DOHH2 (cell line): ENCODE measurements around the gene VPS29.

Experiments
- H3F3A ChIP-seq: fragments of 200-600 bp; sonication (generic), shearing (Covaris generic); 2 replicates; pipeline ENCODE4 v1.6.0; 2016; ENCODE audit warnings: antibody characterized with exemption, mild to moderate bottlenecking; ENCODE audit not compliant: control insufficient read depth, insufficient read depth
- H3K27ac ChIP-seq: fragments of 200-600 bp; sonication (generic); 2 replicates; pipeline ENCODE4 v1.5.1; 2014; ENCODE audit warnings: low read depth, mild to moderate bottlenecking, low read length, moderate library complexity
- H3K27me3 ChIP-seq: fragments of 200-600 bp; sonication (generic); 2 replicates; pipeline ENCODE4 v1.6.1; 2014; ENCODE audit warnings: mild to moderate bottlenecking, low read length, mixed read lengths; ENCODE audit not compliant: control insufficient read depth
- H3K36me3 ChIP-seq: fragments of 200-600 bp; sonication (generic); 2 replicates; pipeline ENCODE4 v1.6.1; 2014; ENCODE audit warnings: mild to moderate bottlenecking, low read length, moderate library complexity, mixed read lengths; ENCODE audit not compliant: control insufficient read depth
- H3K4me1 ChIP-seq: fragments of 200-600 bp; sonication (generic); 2 replicates; pipeline ENCODE4 v1.6.1; 2014; ENCODE audit warnings: mild to moderate bottlenecking, low read length, mixed read lengths; ENCODE audit not compliant: control insufficient read depth
- H3K4me2 ChIP-seq: fragments of 200-600 bp; sonication (generic); 2 replicates; pipeline ENCODE4 v1.6.0; 2014; ENCODE audit warnings: mild to moderate bottlenecking, low read length, moderate library complexity
- H3K4me3 ChIP-seq: fragments of 200-600 bp; sonication (generic); 2 replicates; pipeline ENCODE4 v1.5.1; 2014; ENCODE audit warnings: mild to moderate bottlenecking, low read length, mixed read lengths
- H3K79me2 ChIP-seq: fragments of 200-600 bp; sonication (generic); 2 replicates; pipeline ENCODE4 v1.6.1; 2014; ENCODE audit warnings: mild to moderate bottlenecking, low read length, mixed read lengths; ENCODE audit not compliant: control insufficient read depth
- H3K9me2 ChIP-seq: fragments of 200-600 bp; sonication (generic); replicated peaks from 2 replicates; pipeline ENCODE4 v1.6.1; 2014; ENCODE audit warnings: mild to moderate bottlenecking, low read length, mixed read lengths; ENCODE audit not compliant: control insufficient read depth
- H3K9me3 ChIP-seq: fragments of 200-600 bp; sonication (generic); 2 replicates; pipeline ENCODE4 v1.6.1; 2014; ENCODE audit warnings: antibody characterized with exemption, low read length, mixed read lengths; ENCODE audit not compliant: control insufficient read depth, insufficient read depth
- H4K20me1 ChIP-seq: fragments of 200-600 bp; sonication (generic); 2 replicates; pipeline ENCODE4 v1.6.0; 2014; ENCODE audit warnings: low read depth, mild to moderate bottlenecking, antibody characterized with exemption, low read length, moderate library complexity; ENCODE audit not compliant: control insufficient read depth, insufficient read depth
- CTCF ChIP-seq: fragments of 200-600 bp; sonication (generic); IDR thresholded peaks from one replicate; pipeline ENCODE4 v1.5.1; 2014; ENCODE audit warnings: antibody characterized with exemption, mild to moderate bottlenecking, low read depth, low read length; ENCODE audit not compliant: poor library complexity, severe bottlenecking
- EZH2phosphoT487 ChIP-seq: fragments of 200-600 bp; sonication (generic); IDR thresholded peaks from 2 replicates; pipeline ENCODE4 v1.6.1; 2017; ENCODE audit warnings: borderline replicate concordance, mild to moderate bottlenecking, antibody characterized with exemption, low read length, moderate library complexity, mixed read lengths

Gene VPS29

DNA sequence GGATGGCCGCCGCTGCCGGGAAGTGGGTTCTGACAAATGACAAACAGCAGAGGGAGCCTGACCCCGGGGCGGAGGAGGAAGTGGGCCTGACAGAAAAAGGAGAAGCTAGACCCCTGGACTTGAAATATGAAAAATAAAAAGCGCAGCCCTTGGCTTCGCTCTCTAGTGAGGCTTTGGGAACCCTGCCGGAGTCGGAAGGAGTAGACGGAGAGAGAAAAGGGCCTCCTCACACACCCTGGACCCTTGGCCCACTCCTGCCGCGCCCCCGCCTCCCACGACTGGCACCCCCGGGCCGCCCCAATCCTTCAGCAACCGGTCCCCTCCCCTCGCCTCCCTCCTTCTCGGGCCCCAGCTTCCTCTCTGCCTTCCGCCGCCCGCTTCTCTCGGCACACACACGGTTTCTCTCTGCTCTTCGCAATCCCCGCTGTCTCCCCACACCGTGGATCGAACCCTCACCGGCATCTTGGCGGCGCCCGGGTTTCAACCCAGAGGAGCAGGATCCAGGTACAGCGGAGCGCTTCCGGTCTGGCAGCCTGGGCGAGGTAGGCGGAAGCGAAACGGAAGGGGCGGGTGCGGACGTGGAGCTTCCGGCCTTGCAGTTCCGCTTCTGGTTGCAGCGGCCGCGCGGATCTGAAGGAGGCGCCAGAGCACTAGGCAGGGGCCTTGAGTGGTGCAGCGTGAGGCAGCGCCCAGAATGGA lies 52.0 kb downstream of the VPS29 start, which contains the start of gene ARPC3:
ARPC3 (minus strand) TSS at position 539 of the 699 bp plus-strand sequence; CDS start at position 462, 77 bp downstream.
- TF ChIP-seq EZH2phosphoT487 (no peak), CTCF (peak; percentile 87)
- H3K9me3 ChIP-seq: no peaks in the 10 kb centered on the region
- peak within 1 kb of the TSS; percentile 94 for H3K4me2 ChIP-seq
- H3K27me3 ChIP-seq: no peaks in the 10 kb centered on the region
- peaks cover 25% of the 10 kb centered on the region for H3F3A ChIP-seq
- H3K79me2 ChIP-seq: peaks cover 52% of the 10 kb centered on the region
- peaks cover 34% of the 10 kb centered on the region for H3K4me1 ChIP-seq
- H3K9me2 ChIP-seq: no peaks in the 10 kb centered on the region
- H3K36me3 ChIP-seq: peaks cover 81% of the 10 kb centered on the region
- peaks cover 24% of the 10 kb centered on the region for H4K20me1 ChIP-seq
- peak within 1 kb of the TSS; percentile 85 for H3K27ac ChIP-seq
- peak within 1 kb of the TSS; percentile 96 for H3K4me3 ChIP-seq

DNA sequence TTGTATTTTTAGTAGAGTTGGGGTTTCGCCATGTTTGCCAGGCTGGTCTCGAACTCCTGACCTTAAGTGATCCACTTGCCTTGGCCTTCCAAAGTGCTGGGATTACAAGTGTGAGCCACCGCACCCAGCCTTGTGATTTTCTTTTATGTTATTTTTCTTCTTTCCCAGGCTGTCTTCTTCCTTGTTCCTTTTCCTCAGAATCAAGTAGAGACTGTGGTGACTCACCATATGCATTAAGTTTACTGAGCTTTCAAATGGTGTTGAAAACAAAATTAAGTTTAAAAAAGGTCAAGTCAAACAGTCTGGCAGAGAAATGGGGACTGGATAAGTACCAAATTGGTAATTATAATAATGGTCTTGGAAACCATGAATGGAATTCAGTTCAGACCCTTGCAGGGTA lies 57.5 kb downstream of the VPS29 start:
- TF ChIP-seq CTCF: no peak
- TF ChIP-seq EZH2phosphoT487: no peak
- Histone ChIP-seq H3F3A (0 out of 2 replicates have a peak, but pooled peaks cover 2% of the 10 kb centered on the region), H3K4me3 (no peak overlapping the region), H3K27me3 (no peaks in the 10 kb centered on the region), H3K4me1 (peaks cover 26% of the 10 kb centered on the region), H3K9me3 (no peaks in the 10 kb centered on the region), H3K4me2 (no peak overlapping the region), H4K20me1 (peaks cover 23% of the 10 kb centered on the region), H3K9me2 (no peaks in the 10 kb centered on the region), H3K79me2 (peaks cover 74% of the 10 kb centered on the region), H3K27ac (no peak overlapping the region), H3K36me3 (peaks cover 82% of the 10 kb centered on the region)
